Stimulated activated CD8-positive, alpha-beta memory T cell treated with anti-CD3 and anti-CD28 coated beads, Interleukin-15, amount 100 ng/mL, for 4 hours (primary cell): Measurements from ENCODE around the gene LTB4R2.

ENCODE experiments used
- DNase-seq, 2 donors: peaks; one replicate each; pipeline ENCODE4 v3.0.0-alpha.2; 2020; ENCODE audit warnings: low read depth in 2 of 2

The LTB4R2 gene

GRCh38 chr14:24299255-24300191 is 10.4 kb upstream of the LTB4R2 start, which contains the start of the genes DHRS1 and NOP9:
DHRS1 (minus strand) TSS chr14:24299780; CDS start chr14:24299106, 674 bp downstream.
NOP9 (plus strand) TSS chr14:24299850; CDS start chr14:24299955, 105 bp downstream.
- DNase-seq, result peak; percentile 80 to 82

GRCh38 chr14:24300326-24300980 is 9.5 kb upstream of the LTB4R2 start:
- DNase-seq, result no peak

- no peak for DNase-seq
Observed at GRCh38 chr14:24304019-24304387, 5.9 kb upstream of the LTB4R2 start.

- no peak for DNase-seq
Observed at GRCh38 chr14:24307156-24307574, 2.8 kb upstream of the LTB4R2 start.

GRCh38 chr14:24307575-24308341 is 2.2 kb upstream of the LTB4R2 start, which contains the start of gene CIDEB:
CIDEB (minus strand) TSS chr14:24307977; CDS start chr14:24307858, 119 bp downstream.
- DNase-seq, result no peak

- no peak for DNase-seq
Observed at GRCh38 chr14:24308342-24309124, 1.4 kb upstream of the LTB4R2 start.

GRCh38 chr14:24310265-24310645 is 315 bp downstream of the LTB4R2 start:
- no peak for DNase-seq

GRCh38 chr14:24310646-24311604 is 985 bp downstream of the LTB4R2 start, which contains the start of gene LTB4R:
LTB4R (plus strand) TSS chr14:24311502; CDS start chr14:24315652, 4,150 bp downstream.
- DNase-seq, result peak in 1 of 2 donors; percentile 50

GRCh38 chr14:24311837-24312615 is 2.1 kb downstream of the LTB4R2 start:
- DNase-seq, result no peak

GRCh38 chr14:24312736-24313507 is 3.0 kb downstream of the LTB4R2 start:
- no peak for DNase-seq

GRCh38 chr14:24313913-24314312 is 4.0 kb downstream of the LTB4R2 start:
- no peak for DNase-seq

- no peak for DNase-seq
Observed at GRCh38 chr14:24314377-24315193, 4.6 kb downstream of the LTB4R2 start.

GRCh38 chr14:24315243-24315806 is 5.4 kb downstream of the LTB4R2 start:
- no peak for DNase-seq

- DNase-seq, result no peak
Observed at GRCh38 chr14:24315807-24316596, 6.1 kb downstream of the LTB4R2 start.

- no peak for DNase-seq
Observed at GRCh38 chr14:24316597-24316950, 6.6 kb downstream of the LTB4R2 start.
